T follicular helper cell (primary cell): ENCODE results near the gene SLC11A2.
"Not testable (repeated sequence)": the region's sequence is repeated elsewhere in the genome, so short reads cannot be mapped to it uniquely, and the experiment has no call there.

Source experiments
- DNase-seq: peaks from one replicate; pipeline ENCODE4 v3.0.0-alpha.2; 2020; ENCODE audit warnings: low read depth

Gene SLC11A2

DNA sequence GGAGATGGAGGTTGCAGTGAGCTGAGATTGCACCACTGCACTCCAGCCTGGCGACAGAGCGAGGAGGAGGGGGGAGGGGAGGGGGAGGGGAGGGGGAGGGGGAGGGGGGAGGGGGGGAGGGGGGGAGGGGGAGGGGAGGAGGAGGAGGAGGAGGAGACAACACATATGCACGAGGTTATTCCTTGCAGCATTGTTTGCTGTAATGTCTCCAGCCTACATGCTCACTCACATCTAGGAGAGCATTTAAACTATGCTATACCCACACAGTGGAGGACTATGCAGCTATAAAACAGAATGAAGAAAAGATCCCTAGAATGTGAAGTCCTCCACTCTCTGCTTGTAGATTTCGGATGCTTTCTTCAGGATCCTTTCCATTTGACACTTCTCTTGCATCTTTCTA lies 77.4 kb downstream of the SLC11A2 start:
- no peak for DNase-seq

DNA sequence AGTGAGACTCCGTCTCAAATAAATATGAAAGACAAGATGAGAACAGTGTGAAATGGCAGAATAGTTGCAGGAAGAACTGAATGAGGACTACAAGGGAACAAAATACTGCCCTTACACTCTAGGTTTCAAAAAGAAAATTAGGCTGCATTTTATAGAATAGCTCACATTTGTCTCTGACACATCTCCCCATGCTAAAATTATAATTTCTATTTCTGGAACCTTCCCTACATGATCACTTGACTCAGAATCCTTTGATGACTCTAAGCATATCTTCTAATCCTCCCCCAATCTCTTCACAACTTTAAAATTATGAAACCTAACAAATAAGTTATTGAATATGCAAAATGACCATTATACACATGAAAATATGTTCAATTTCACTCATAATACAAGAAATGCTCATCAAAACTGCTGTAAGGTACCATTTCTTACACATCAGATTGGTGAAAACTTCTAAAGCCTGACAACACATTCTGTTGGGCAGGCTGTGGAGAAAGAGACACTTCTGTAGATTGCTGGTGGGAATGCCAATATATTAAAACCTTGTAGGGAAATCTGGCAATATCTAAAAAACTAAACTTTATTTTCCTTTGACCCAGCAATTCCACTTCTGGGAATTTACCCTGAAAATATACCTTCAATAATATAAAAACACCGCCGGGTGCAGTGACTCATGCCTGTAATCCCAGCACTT lies 78.1 kb downstream of the SLC11A2 start:
- DNase-seq: no peak

DNA sequence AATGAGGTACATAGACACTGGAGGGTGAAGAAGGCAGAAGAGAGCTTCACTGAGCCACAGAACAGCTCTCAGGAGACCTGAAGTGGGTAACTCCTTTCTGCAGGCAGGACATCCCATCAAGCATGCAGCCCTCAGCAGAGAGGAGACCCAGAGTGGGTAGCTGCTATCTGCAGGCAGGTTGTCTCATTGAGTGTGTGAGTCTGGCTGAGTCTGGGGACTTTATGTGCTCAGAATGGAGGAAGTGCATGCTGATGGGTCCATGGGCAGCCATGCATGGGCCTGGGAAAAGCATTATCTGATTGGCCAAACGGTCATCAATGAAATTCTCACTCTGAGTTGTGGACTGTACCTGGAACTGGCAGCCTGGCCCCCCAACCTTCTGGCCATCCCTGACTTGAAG lies 88.5 kb downstream of the SLC11A2 start:
- DNase-seq: no peak

DNA sequence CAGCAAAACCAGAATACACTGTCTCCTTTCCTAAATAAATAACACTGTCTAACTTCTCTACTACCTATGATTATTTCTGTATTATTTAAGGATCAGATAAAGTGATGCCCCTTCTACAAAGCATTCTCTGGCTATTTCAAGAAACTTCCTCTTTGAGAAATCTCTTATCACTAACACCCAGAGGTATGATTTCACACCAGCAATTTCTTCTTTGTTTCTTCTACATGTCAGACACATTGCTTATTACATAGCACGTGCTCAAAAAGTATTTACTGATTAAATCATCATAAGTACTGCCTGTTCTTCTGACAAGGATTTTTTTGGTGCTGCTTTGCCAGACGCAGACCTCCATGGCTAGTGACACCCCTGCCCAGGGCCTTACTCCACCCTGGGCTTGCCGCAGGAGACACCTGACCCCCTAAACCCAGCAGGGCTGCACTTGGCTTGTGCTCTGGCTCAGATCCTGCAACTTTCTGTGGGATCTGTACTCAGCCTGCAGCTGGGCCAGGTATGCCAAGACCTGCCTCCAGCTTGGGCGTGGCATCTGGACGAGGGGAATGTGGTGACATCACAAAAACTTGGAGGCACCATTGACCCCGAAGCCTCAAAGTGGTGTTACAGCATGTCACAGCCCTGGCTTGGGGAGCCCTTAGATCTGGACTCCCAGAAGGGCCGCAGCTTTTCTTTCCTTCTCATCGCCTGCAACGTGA lies 89.2 kb downstream of the SLC11A2 start:
- no peak for DNase-seq

DNA sequence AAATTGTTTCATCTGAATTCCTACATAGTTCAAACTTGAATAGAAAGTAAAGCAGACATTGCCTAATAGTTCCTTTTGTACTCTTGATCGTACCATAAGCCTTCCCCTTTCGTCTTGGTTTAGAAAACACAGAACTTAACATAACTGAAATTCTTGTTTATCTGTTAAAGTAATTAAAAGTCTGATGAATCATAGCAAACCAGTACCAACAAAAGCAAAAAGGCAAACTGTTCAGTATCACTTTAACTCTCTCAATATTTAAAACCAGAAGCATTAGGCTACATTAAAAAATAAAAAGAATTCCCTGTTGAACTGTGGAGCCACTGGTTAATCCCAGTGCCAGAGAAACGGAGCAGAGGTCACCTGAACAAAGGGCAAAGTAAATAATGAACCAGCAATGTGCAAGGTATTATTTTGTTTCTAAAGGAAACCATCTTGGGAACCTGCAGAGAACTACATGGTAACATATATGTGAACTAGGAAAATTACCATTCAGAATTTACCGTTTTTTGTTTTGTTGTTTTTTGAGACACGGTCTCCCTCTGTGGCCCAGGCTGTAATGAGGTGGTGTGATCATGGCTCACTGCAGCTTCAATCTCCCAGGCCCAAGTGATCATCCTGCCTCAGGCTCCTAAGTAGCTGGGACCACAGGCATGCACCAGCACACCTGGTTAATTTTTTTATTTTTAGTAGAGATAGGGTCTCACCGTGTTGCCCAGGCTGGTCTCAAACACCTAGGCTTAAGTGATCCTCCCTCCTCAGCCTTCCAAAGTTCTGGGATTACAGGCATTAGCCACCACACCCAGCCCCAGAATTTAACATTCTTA lies 91.0 kb downstream of the SLC11A2 start:
- no peak for DNase-seq

DNA sequence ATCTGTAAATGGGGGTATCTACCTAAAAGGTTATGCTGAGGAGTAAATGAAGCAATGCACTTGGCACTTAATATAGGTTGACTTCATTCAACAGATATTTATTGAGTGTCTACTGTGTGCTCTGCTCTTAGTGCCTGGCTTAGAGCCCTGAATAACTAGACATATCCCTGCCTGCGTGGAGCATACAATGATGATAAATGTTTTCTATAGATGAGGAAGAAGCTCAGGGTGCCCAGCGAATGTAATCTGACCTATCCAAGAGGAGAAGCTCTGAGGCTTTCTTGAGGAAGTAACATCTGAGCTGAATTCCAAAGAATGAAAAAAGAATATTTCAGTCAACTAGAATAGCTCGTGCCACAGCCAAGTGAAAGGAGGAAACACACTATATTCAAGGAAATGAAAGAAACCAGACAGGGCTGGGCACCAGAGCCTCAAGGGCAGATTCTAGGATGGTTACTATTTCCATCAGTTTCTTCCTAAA lies 91.8 kb downstream of the SLC11A2 start:
- no peak for DNase-seq

GRCh38 chr12:50933459-50934124 lies 92.6 kb downstream of the SLC11A2 start:
- no peak for DNase-seq

- no peak for DNase-seq
These were observed 93.3 kb downstream of the SLC11A2 start for GRCh38 chr12:50932787-50933280.

GRCh38 chr12:50930477-50930876 lies 95.7 kb downstream of the SLC11A2 start:
- DNase-seq: not testable (repeated sequence)

- DNase-seq: no peak
These were observed 96.4 kb downstream of the SLC11A2 start for GRCh38 chr12:50929831-50930230.
